Measurements from ENCODE around the gene LCN2.

DNA sequence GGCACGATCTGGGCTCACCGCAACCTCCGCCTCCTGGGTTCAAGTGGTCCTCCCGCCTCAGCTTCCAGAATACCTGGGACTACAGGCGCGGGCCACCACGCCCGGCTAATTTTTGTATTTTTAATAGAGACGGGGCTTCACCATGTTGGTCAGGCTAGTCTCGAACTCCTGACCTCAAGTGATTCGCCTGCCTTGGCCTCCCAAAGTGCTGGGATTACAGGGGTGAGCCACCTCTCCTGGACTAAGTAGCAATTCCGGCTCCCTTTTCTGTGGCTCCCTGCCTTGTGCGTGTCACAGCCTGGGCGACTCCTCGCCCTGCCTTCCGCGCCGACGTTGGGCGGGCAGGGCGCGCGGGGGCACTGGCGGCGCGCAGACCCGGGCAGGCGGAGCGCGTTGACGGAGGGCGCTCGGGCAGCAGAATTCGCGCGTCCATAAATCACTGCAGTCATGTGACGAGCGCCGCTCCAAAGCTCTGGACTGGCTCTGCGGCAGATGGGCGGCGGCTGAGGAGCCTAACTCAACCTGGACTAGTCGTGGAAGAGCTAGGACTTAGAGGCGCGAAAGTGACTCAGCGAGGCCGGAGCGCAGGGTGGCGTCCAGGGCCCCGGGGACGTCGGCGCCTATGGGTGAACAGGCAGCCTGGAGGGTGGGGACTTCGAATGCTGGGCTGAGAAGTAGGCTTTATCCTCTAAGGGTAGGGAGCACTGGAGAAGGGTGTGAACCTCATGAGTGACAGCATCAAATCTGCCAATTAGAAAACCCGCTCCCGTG lies 43.5 kb downstream of the LCN2 start:
- TF ChIP-seq POLR2AphosphoS5 (IDR thresholded peaks at IDR 0.05; ENCODE audit: borderline replicate concordance, low read depth, low read length) (no peak), EZH2 (IDR thresholded peaks at IDR 0.05) (no peak)

Measured in SK-N-MC (cell line).